ENCODE results near the gene TTC39C.

The TTC39C gene

GRCh38 chr18:24160086-24160485 lies 145.5 kb downstream of the TTC39C start:
- Histone ChIP-seq H3K9me3 (ENCODE audit: severe bottlenecking) (no peaks in the 10 kb centered on the region), H3K4me3 (ENCODE audit: low read depth, low read length) (no peak overlapping the region), H3K36me3 (peaks cover 3% of the 10 kb centered on the region; the same call in 1 of the 2 replicates), H3K27me3 (ENCODE audit: insufficient read depth, low read depth, severe bottlenecking) (no peaks in the 10 kb centered on the region), H3K27ac (no peak overlapping the region)
- no peak for DNase-seq
- TF ChIP-seq CTCF (IDR thresholded peaks at IDR 0.05; ENCODE audit: low read depth, low read length) = no peak

GRCh38 chr18:24161304-24161703 lies 146.8 kb downstream of the TTC39C start:
- no peaks in the 10 kb centered on the region for H3K9me3 ChIP-seq (ENCODE audit: severe bottlenecking)
- H3K36me3 ChIP-seq = peaks cover 3% of the 10 kb centered on the region; the same call in 1 of the 2 replicates
- TF ChIP-seq CTCF (IDR thresholded peaks at IDR 0.05; ENCODE audit: low read depth, low read length) = no peak
- no peak overlapping the region for H3K27ac ChIP-seq
- no peak overlapping the region for H3K4me3 ChIP-seq (ENCODE audit: low read depth, low read length)
- DNase-seq = no peak
- H3K27me3 ChIP-seq (ENCODE audit: insufficient read depth, low read depth, severe bottlenecking) = no peaks in the 10 kb centered on the region

GRCh38 chr18:24168496-24168895 lies 153.9 kb downstream of the TTC39C start:
- no peak overlapping the region for H3K27ac ChIP-seq
- no peaks in the 10 kb centered on the region for H3K27me3 ChIP-seq (ENCODE audit: insufficient read depth, low read depth, severe bottlenecking)
- no peaks in the 10 kb centered on the region for H3K9me3 ChIP-seq (ENCODE audit: severe bottlenecking)
- TF ChIP-seq CTCF (IDR thresholded peaks at IDR 0.05; ENCODE audit: low read depth, low read length) = no peak
- peaks cover 3% of the 10 kb centered on the region; the same call in 1 of the 2 replicates for H3K36me3 ChIP-seq
- H3K4me3 ChIP-seq (ENCODE audit: low read depth, low read length) = no peak overlapping the region
- no peak for DNase-seq

- no peak for TF ChIP-seq CTCF (IDR thresholded peaks at IDR 0.05; ENCODE audit: low read depth, low read length)
- Histone ChIP-seq H3K27ac (no peak overlapping the region), H3K36me3 (peaks cover 3% of the 10 kb centered on the region), H3K9me3 (ENCODE audit: severe bottlenecking) (no peaks in the 10 kb centered on the region), H3K4me3 (ENCODE audit: low read depth, low read length) (no peak overlapping the region), H3K27me3 (ENCODE audit: insufficient read depth, low read depth, severe bottlenecking) (no peaks in the 10 kb centered on the region)
- DNase-seq = no peak
Observed at GRCh38 chr18:24170360-24170759, 155.8 kb downstream of the TTC39C start.

- DNase-seq = no peak
- Histone ChIP-seq H3K4me3 (ENCODE audit: low read depth, low read length) (no peak overlapping the region), H3K27ac (no peak overlapping the region), H3K27me3 (ENCODE audit: insufficient read depth, low read depth, severe bottlenecking) (no peaks in the 10 kb centered on the region), H3K9me3 (ENCODE audit: severe bottlenecking) (no peaks in the 10 kb centered on the region), H3K36me3 (peaks cover 3% of the 10 kb centered on the region; the same call in 1 of the 2 replicates)
- no peak for TF ChIP-seq CTCF (IDR thresholded peaks at IDR 0.05; ENCODE audit: low read depth, low read length)
Observed at GRCh38 chr18:24173997-24174396, 159.4 kb downstream of the TTC39C start.

- Histone ChIP-seq H3K27ac (no peak overlapping the region), H3K27me3 (ENCODE audit: insufficient read depth, low read depth, severe bottlenecking) (no peaks in the 10 kb centered on the region), H3K9me3 (ENCODE audit: severe bottlenecking) (no peaks in the 10 kb centered on the region), H3K36me3 (peaks cover 3% of the 10 kb centered on the region; the same call in 1 of the 2 replicates), H3K4me3 (ENCODE audit: low read depth, low read length) (no peak overlapping the region)
- peak; percentile 67 for DNase-seq
- TF ChIP-seq CTCF (IDR thresholded peaks at IDR 0.05; ENCODE audit: low read depth, low read length) = peak; percentile 87
Observed at GRCh38 chr18:24176727-24177416, 162.3 kb downstream of the TTC39C start.
